ENCODE results near the gene FOXI1. TPM values are rescaled to one million over a fixed set of nuclear protein-coding genes. Genes with fewer than 3 reads are reported as not detected.

Gene FOXI1
- total RNA-seq, 1 donor: not detected

- H3K27ac ChIP-seq (ENCODE audit: low read depth, low read length): no peak overlapping the region
- no peak for TF ChIP-seq CTCF (IDR thresholded peaks at IDR 0.05; ENCODE audit: extremely low read depth, low read depth, low read length)
- no peaks in the 10 kb centered on the region for H4K20me1 ChIP-seq (ENCODE audit: insufficient read depth, low read length)
- no peak overlapping the region for H3K4me3 ChIP-seq (ENCODE audit: insufficient read depth, low read length)
- H3K4me1 ChIP-seq (ENCODE audit: insufficient read depth, low read length): no peaks in the 10 kb centered on the region
- no peaks in the 10 kb centered on the region for H3K79me2 ChIP-seq (ENCODE audit: insufficient read depth, low read length)
- no peak overlapping the region for H2AFZ ChIP-seq (ENCODE audit: low read length)
- H3K4me2 ChIP-seq (ENCODE audit: insufficient read depth, low read length): no peak overlapping the region
- no peaks in the 10 kb centered on the region for H3K9me3 ChIP-seq (ENCODE audit: low read depth, low read length)
- DNase-seq (ENCODE audit: insufficient read length, low spot score, missing footprints): no peak
- no peaks in the 10 kb centered on the region for H3K36me3 ChIP-seq (ENCODE audit: insufficient read depth, low read length)
- peaks cover 1% of the 10 kb centered on the region for H3K27me3 ChIP-seq (ENCODE audit: insufficient read depth, low read length)
Measured at GRCh38 chr5:170080786-170081445, 24.8 kb upstream of the FOXI1 start.

GRCh38 chr5:170081616-170082015 lies 24.1 kb upstream of the FOXI1 start:
- Histone ChIP-seq H3K36me3 (ENCODE audit: insufficient read depth, low read length) (no peaks in the 10 kb centered on the region), H3K4me1 (ENCODE audit: insufficient read depth, low read length) (no peaks in the 10 kb centered on the region), H3K4me3 (ENCODE audit: insufficient read depth, low read length) (no peak overlapping the region), H3K9me3 (ENCODE audit: low read depth, low read length) (no peaks in the 10 kb centered on the region), H2AFZ (ENCODE audit: low read length) (no peak overlapping the region), H4K20me1 (ENCODE audit: insufficient read depth, low read length) (no peaks in the 10 kb centered on the region), H3K79me2 (ENCODE audit: insufficient read depth, low read length) (no peaks in the 10 kb centered on the region), H3K4me2 (ENCODE audit: insufficient read depth, low read length) (no peak overlapping the region), H3K27me3 (ENCODE audit: insufficient read depth, low read length) (peaks cover 3% of the 10 kb centered on the region), H3K27ac (ENCODE audit: low read depth, low read length) (no peak overlapping the region)
- no peak for DNase-seq (ENCODE audit: insufficient read length, low spot score, missing footprints)
- TF ChIP-seq CTCF (IDR thresholded peaks at IDR 0.05; ENCODE audit: extremely low read depth, low read depth, low read length): no peak

- H3K27ac ChIP-seq (ENCODE audit: low read depth, low read length): no peak overlapping the region
- no peak overlapping the region for H2AFZ ChIP-seq (ENCODE audit: low read length)
- H3K27me3 ChIP-seq (ENCODE audit: insufficient read depth, low read length): peaks cover 8% of the 10 kb centered on the region
- no peaks in the 10 kb centered on the region for H4K20me1 ChIP-seq (ENCODE audit: insufficient read depth, low read length)
- H3K36me3 ChIP-seq (ENCODE audit: insufficient read depth, low read length): no peaks in the 10 kb centered on the region
- no peaks in the 10 kb centered on the region for H3K9me3 ChIP-seq (ENCODE audit: low read depth, low read length)
- no peak for TF ChIP-seq CTCF (IDR thresholded peaks at IDR 0.05; ENCODE audit: extremely low read depth, low read depth, low read length)
- DNase-seq (ENCODE audit: insufficient read length, low spot score, missing footprints): no peak
- H3K4me1 ChIP-seq (ENCODE audit: insufficient read depth, low read length): no peaks in the 10 kb centered on the region
- no peaks in the 10 kb centered on the region for H3K79me2 ChIP-seq (ENCODE audit: insufficient read depth, low read length)
- H3K4me2 ChIP-seq (ENCODE audit: insufficient read depth, low read length): no peak overlapping the region
- H3K4me3 ChIP-seq (ENCODE audit: insufficient read depth, low read length): no peak overlapping the region
Measured at GRCh38 chr5:170082701-170083100, 23.0 kb upstream of the FOXI1 start.

GRCh38 chr5:170087168-170087817 lies 18.4 kb upstream of the FOXI1 start:
- no peak overlapping the region for H2AFZ ChIP-seq (ENCODE audit: low read length)
- H3K4me2 ChIP-seq (ENCODE audit: insufficient read depth, low read length): no peak overlapping the region
- TF ChIP-seq CTCF (IDR thresholded peaks at IDR 0.05; ENCODE audit: extremely low read depth, low read depth, low read length): no peak
- H3K79me2 ChIP-seq (ENCODE audit: insufficient read depth, low read length): no peaks in the 10 kb centered on the region
- H3K36me3 ChIP-seq (ENCODE audit: insufficient read depth, low read length): no peaks in the 10 kb centered on the region
- no peaks in the 10 kb centered on the region for H4K20me1 ChIP-seq (ENCODE audit: insufficient read depth, low read length)
- H3K9me3 ChIP-seq (ENCODE audit: low read depth, low read length): no peaks in the 10 kb centered on the region
- H3K4me3 ChIP-seq (ENCODE audit: insufficient read depth, low read length): no peak overlapping the region
- no peaks in the 10 kb centered on the region for H3K4me1 ChIP-seq (ENCODE audit: insufficient read depth, low read length)
- H3K27ac ChIP-seq (ENCODE audit: low read depth, low read length): no peak overlapping the region
- DNase-seq (ENCODE audit: insufficient read length, low spot score, missing footprints): no peak
- H3K27me3 ChIP-seq (ENCODE audit: insufficient read depth, low read length): peaks cover 23% of the 10 kb centered on the region

Data from osteoblast (primary cell).